HEK293T (cell line): ENCODE data around the gene SNX33.
"Not testable (repeated sequence)": the region's sequence is repeated elsewhere in the genome, so short reads cannot be mapped to it uniquely, and the experiment has no call there.

ENCODE experiments used
- CTCF ChIA-PET: fragments of 350-600 bp; formaldehyde crosslinking; extraction: SDS; loops from one replicate; lab custom pipeline; 2021; ENCODE audit warnings: antibody characterized with exemption, inconsistent platforms; lab: Yijun Ruan, JAX
- POLR2A ChIA-PET: fragments of 350-600 bp; formaldehyde crosslinking; extraction: SDS; loops from one replicate; lab custom pipeline; 2020; ENCODE audit warnings: antibody characterized with exemption, inconsistent platforms; lab: Yijun Ruan, JAX
- DNase-seq: peaks from one replicate; pipeline ENCODE4 v3.0.0; 2012; ENCODE audit warnings: mixed read lengths; ENCODE audit errors: extremely low spot score
- ARNT ChIP-seq: fragments of 450-650 bp; IDR thresholded peaks from 2 replicates; pipeline ENCODE4 v1.6.1; 2017; ENCODE audit warnings: mild to moderate bottlenecking
- BHLHE40 ChIP-seq: fragments of 450-650 bp; IDR thresholded peaks from 2 replicates; pipeline ENCODE4 v1.6.1; 2016; ENCODE audit warnings: mild to moderate bottlenecking, moderate library complexity, borderline replicate concordance
- CTBP1 ChIP-seq: fragments of 450-650 bp; IDR thresholded peaks from 2 replicates; pipeline ENCODE4 v1.6.1; 2016; ENCODE audit warnings: borderline replicate concordance
- ELF4 ChIP-seq: fragments of 450-650 bp; IDR thresholded peaks from 2 replicates; pipeline ENCODE4 v1.6.1; 2017; ENCODE audit warnings: antibody characterized with exemption
- FOXA1 ChIP-seq: fragments of 450-650 bp; IDR thresholded peaks from 2 replicates; pipeline ENCODE4 v1.6.1; 2016; ENCODE audit warnings: mild to moderate bottlenecking
- FOXK2 ChIP-seq: fragments of 450-650 bp; IDR thresholded peaks from 2 replicates; pipeline ENCODE4 v1.6.1; 2016; ENCODE audit warnings: mild to moderate bottlenecking
- FOXM1 ChIP-seq: fragments of 450-650 bp; IDR thresholded peaks from 2 replicates; pipeline ENCODE4 v1.6.1; 2017; ENCODE audit warnings: mild to moderate bottlenecking, borderline replicate concordance
- HDGF ChIP-seq: fragments of 450-650 bp; IDR thresholded peaks from 2 replicates; pipeline ENCODE4 v1.6.1; 2017; ENCODE audit warnings: antibody characterized with exemption, borderline replicate concordance
- L3MBTL2 ChIP-seq: fragments of 450-650 bp; conservative IDR thresholded peaks from 2 replicates; pipeline ENCODE4 v1.6.1; 2016; ENCODE audit warnings: mild to moderate bottlenecking
- LEF1 ChIP-seq: fragments of 450-650 bp; IDR thresholded peaks from 2 replicates; pipeline ENCODE4 v1.6.1; 2017; ENCODE audit warnings: mild to moderate bottlenecking, borderline replicate concordance
- NFRKB ChIP-seq: fragments of 450-650 bp; IDR thresholded peaks from 2 replicates; pipeline ENCODE4 v1.6.1; 2016; ENCODE audit warnings: mild to moderate bottlenecking, moderate library complexity
- SP1 ChIP-seq: fragments of 450-650 bp; IDR thresholded peaks from 2 replicates; pipeline ENCODE4 v1.6.1; 2017
- SUZ12 ChIP-seq: fragments of 450-650 bp; IDR thresholded peaks from 2 replicates; pipeline ENCODE4 v1.6.1; 2016; ENCODE audit warnings: mild to moderate bottlenecking
- TARDBP ChIP-seq: fragments of 450-650 bp; IDR thresholded peaks from 2 replicates; pipeline ENCODE4 v1.6.1; 2016
- ZNF384 ChIP-seq: fragments of 450-650 bp; IDR thresholded peaks from 2 replicates; pipeline ENCODE4 v1.6.1; 2016
- TF ChIP-seq, protein P1 (sequence below): fragments of 450-650 bp; IDR thresholded peaks from 2 replicates; pipeline ENCODE4 v1.6.1; 2016

The SNX33 gene

GRCh38 chr15:75704263-75704615, 56.5 kb downstream of the SNX33 start:
- POLR2A ChIA-PET: no interaction called here
- TF ChIP-seq SP1 (no peak), FOXK2 (no peak), FOXA1 (no peak)
- TF ChIP-seq, protein P1, sequence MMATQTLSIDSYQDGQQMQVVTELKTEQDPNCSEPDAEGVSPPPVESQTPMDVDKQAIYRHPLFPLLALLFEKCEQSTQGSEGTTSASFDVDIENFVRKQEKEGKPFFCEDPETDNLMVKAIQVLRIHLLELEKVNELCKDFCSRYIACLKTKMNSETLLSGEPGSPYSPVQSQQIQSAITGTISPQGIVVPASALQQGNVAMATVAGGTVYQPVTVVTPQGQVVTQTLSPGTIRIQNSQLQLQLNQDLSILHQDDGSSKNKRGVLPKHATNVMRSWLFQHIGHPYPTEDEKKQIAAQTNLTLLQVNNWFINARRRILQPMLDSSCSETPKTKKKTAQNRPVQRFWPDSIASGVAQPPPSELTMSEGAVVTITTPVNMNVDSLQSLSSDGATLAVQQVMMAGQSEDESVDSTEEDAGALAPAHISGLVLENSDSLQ: no peak
- CTCF ChIA-PET: interaction anchor here (0.5 kb wide), 1 partner anchor 280 kb away, joined by 3 read pairs; no protein-coding TSS in a partner anchor
- no peak for DNase-seq

DNA sequence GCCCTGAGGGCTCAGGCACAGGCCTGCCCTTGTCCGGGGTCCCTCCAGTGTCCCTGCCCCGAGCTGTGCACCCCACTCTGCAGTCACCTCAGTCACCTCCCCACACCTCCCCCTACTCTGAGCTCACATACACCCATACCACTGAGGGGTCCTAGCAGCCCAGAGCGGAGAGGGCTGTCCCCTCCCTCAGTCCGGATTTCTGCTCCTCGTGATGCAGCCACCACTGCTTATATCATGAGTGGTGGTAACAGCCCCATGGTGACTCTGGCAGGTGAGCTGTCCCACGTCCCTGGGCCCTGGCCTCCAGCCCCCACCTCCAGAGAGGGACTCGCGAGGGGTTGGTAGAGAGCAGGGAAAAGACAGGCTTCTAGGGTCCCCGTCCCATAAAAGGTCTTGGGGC, 56.9 kb downstream of the SNX33 start:
- no peak for DNase-seq
- CTCF ChIA-PET: no interaction called here
- POLR2A ChIA-PET: no interaction called here
- TF ChIP-seq NFRKB: no peak
- TF ChIP-seq, protein P1: no peak

GRCh38 chr15:75705375-75705774, 57.7 kb downstream of the SNX33 start:
- CTCF ChIA-PET, DNase-seq, POLR2A ChIA-PET: not testable (repeated sequence)

- TF ChIP-seq BHLHE40 (no peak), ARNT (no peak)
- POLR2A ChIA-PET: no interaction called here
- no peak for DNase-seq
- CTCF ChIA-PET: no interaction called here
Observed at GRCh38 chr15:75705854-75706681, 58.4 kb downstream of the SNX33 start.

DNA sequence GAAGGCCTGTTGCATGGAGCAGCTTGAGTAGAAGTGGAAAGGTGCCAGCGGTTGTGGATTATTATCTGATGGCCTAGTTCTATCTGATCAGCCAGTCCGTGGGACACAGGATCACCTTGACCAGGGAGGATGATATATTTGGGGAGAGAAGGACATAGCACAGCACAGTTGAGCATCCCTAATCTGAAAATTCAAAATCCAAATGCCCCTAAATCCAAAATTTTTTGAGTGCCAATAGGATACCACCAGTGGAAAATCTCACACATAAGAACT, 58.9 kb downstream of the SNX33 start:
- TF ChIP-seq ELF4 (no peak), NFRKB (no peak), FOXM1 (no peak), BHLHE40 (no peak), HDGF (no peak), L3MBTL2 (no peak), FOXA1 (no peak), FOXK2 (no peak), CTBP1 (no peak), ARNT (no peak), TARDBP (no peak), SP1 (no peak), LEF1 (no peak), SUZ12 (no peak), ZNF384 (no peak)
- TF ChIP-seq, protein P1: no peak
- CTCF ChIA-PET: interaction anchor here (0.6 kb wide), 1 partner anchor 50 kb away, joined by 3 read pairs; no protein-coding TSS in a partner anchor
- POLR2A ChIA-PET: no interaction called here
- no peak for DNase-seq

DNA sequence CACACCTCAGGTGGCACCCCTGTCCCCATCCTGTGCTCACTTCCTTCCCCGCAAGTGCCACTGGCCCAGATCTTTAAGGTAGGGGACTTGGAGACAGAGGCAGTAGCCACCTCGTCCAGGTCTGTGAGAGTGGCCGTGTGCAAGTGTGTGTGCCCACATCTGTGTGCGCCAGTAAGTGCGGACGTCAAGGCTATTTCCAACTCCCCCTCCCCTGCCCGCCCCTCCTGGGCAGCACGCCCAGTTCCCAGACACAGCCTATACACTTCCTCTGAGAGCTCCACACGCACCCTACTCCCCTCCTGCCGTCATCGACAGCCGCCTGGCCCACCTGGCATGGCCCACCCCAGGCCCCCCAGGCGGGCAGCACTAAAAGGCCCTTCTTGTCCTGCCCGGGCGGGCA, 61.7 kb downstream of the SNX33 start:
- CTCF ChIA-PET, POLR2A ChIA-PET, DNase-seq: not testable (repeated sequence)

- DNase-seq, CTCF ChIA-PET, POLR2A ChIA-PET: not testable (repeated sequence)
Observed at GRCh38 chr15:75710874-75711273, 63.2 kb downstream of the SNX33 start.

DNA sequence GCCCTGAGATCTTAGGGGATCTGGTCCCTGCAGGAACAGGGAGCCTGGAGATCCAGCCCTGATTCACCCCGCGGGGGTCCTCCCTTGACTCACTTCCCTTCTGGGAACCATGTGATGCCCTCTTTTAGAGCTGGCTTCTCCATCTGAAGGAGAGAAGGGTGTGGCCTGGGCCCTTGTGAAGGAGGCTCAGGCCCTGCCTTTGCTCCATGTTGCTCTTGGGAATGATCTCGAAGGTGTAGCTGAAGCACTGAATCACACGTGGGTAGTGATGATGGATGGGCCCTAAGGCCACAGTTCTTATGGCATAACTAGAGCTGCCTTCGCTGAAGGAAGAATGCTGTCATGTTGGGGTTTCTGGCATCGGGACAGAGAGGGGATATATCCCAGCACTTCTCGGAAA, 63.8 kb downstream of the SNX33 start:
- DNase-seq, CTCF ChIA-PET, POLR2A ChIA-PET: not testable (repeated sequence)
